ENCODE data around the gene KCNQ5.

- TF ChIP-seq CTCF (IDR thresholded peaks at IDR 0.05) = no peak
- no peak for TF ChIP-seq POLR2A (IDR thresholded peaks at IDR 0.05)
- TF ChIP-seq EP300 (IDR thresholded peaks at IDR 0.05) = no peak
Measured at GRCh38 chr6:72721346-72721745, 99.5 kb downstream of the KCNQ5 start.
